AG04450 (cell line): ENCODE data around the gene PTK6. TPM values are rescaled to one million over a fixed set of nuclear protein-coding genes. Genes with fewer than 3 reads are reported as not detected.

Source experiments
- CTCF ChIA-PET: fragments of 300-600, 350-600 bp; formaldehyde crosslinking; extraction: SDS; loops from one replicate; lab custom pipeline; 2022; ENCODE audit warnings: antibody characterized with exemption, inconsistent platforms; lab: Charles Lee
- POLR2A ChIA-PET: fragments of 350-600 bp; formaldehyde crosslinking; extraction: SDS; loops from one replicate; lab custom pipeline; 2021; ENCODE audit warnings: antibody characterized with exemption, inconsistent platforms; lab: Yijun Ruan, JAX
- DNase-seq: peaks from one replicate; pipeline ENCODE4 v3.0.0-alpha.2; 2011; ENCODE audit warnings: low read depth, low spot score
- H3K27ac ChIP-seq: one replicate; pipeline ENCODE4 v1.5.1; 2012; ENCODE audit warnings: low read depth, low read length, control low read depth
- H3K27me3 ChIP-seq: one replicate; pipeline ENCODE4 v1.6.0; 2012; ENCODE audit warnings: low read length; ENCODE audit not compliant: control insufficient read depth, insufficient read depth
- H3K4me3 ChIP-seq: 2 replicates; pipeline ENCODE4 v1.5.1; 2011; ENCODE audit warnings: mild to moderate bottlenecking, low read depth, low read length, control low read depth
- H3K9me3 ChIP-seq: 2 replicates; pipeline ENCODE4 v1.5.1; 2012; ENCODE audit warnings: low read length; ENCODE audit not compliant: control insufficient read depth, insufficient read depth
- polyA plus RNA-seq: library from polyadenylated mRNA; depleted of rRNA; stranded (reverse); fragments of >200 nt; gene quantifications from 2 replicates; pipeline ENCODE4 v1.2.3, GENCODE V29; 2011
- TF ChIP-seq, protein P1 (sequence below): IDR thresholded peaks from 2 replicates; pipeline ENCODE4 v1.5.1; 2011; ENCODE audit warnings: low read depth, low read length, control low read depth, inconsistent platforms

The PTK6 gene
- polyA plus RNA-seq, 1 experiment = 0.02 TPM

DNA sequence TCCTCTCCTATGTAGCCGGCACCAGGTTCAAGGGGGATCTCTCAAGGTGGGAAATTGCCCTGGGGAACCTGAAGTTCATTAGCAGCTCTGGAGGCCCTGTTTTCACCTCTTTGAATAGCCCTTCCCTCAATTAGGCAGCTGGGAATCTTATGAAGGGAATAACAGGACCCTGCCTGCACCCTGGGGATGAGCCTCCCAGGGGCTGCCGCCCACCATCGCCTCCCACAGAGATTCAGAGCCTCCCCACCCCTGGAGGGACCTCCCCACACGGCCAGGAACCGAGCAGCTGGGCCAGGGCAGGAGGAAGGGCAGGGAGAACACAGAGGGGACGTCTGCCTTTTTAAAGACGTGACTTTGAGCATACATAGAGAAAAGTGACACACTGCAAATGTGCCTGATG, 33.7 kb downstream of the PTK6 start:
- POLR2A ChIA-PET = no interaction called here
- no peak for DNase-seq
- H3K4me3 ChIP-seq = no peak overlapping the region
- TF ChIP-seq, protein P1, sequence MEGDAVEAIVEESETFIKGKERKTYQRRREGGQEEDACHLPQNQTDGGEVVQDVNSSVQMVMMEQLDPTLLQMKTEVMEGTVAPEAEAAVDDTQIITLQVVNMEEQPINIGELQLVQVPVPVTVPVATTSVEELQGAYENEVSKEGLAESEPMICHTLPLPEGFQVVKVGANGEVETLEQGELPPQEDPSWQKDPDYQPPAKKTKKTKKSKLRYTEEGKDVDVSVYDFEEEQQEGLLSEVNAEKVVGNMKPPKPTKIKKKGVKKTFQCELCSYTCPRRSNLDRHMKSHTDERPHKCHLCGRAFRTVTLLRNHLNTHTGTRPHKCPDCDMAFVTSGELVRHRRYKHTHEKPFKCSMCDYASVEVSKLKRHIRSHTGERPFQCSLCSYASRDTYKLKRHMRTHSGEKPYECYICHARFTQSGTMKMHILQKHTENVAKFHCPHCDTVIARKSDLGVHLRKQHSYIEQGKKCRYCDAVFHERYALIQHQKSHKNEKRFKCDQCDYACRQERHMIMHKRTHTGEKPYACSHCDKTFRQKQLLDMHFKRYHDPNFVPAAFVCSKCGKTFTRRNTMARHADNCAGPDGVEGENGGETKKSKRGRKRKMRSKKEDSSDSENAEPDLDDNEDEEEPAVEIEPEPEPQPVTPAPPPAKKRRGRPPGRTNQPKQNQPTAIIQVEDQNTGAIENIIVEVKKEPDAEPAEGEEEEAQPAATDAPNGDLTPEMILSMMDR = no peak
- peaks cover 53% of the 10 kb centered on the region for H3K27me3 ChIP-seq
- CTCF ChIA-PET = no interaction called here
- H3K27ac ChIP-seq = no peak overlapping the region
- peaks cover 21% of the 10 kb centered on the region for H3K9me3 ChIP-seq

DNA sequence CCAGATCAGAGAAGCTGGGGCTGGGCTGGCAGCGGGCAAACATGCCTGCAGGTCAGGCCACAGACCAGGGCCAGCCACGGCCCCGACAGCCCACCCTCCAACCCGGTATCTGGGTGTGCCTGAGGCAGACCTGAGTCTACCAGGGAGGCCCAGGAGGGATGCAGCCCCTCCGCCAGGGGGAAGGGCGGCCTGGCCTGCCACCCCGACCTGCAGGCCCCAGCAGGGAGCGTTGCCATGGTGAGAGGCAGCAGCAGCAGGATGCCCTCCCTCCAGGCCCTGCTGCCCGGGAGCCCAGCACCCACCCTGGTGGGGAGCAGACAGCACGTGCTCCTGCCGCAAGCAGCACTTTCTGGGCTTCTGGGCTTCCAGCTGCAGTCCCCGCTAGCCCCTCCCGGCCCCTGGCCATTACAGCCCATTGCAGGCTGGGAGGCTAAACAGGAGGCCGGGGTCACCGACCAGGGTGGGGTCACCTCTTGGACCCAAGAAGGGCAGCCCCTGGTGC, 34.5 kb downstream of the PTK6 start:
- ChIA-PET CTCF (no interaction called here), POLR2A (no interaction called here)
- H3K27me3 ChIP-seq = peaks cover 58% of the 10 kb centered on the region

DNA sequence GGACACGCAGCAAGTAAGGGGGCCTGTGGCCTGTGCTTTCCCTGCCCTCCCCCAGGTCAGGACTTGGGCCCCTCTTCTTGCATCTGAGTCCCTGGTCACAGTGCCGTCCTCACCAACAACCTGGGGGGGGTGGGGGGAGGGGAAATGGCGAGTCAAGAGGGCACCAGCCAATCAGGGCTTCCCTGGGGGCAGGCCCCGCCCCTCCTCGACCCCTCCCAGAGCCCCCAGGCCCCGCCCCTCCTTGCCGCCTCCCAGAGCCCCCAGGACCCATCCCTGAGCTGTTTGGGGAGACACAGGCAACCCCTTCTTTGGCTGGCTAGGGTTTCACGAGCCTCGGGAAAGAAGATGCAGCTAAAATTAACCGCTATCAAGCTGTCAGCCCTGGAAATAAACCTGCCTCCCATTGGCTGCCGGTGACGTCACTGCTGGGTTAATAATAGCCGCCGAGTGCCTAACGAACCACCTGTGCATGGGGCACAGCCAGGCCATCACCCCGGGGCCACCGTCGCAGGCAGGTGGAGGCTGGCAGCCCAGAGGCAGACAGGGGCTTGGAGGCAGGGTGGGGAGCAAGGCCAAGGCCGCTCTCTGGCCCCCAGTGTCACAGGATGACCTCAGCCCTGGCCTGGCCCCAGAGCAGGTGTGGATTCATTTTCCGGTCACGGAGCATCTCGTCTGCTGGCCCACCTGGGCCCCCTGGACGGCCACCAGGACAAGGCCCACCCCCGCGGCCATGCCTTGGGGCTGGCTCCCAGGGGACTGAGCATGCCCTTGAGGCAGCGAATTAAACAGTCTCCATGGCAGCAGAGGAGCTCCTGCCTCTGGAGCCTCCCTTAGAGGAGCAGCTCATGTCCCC, 35.1 kb downstream of the PTK6 start:
- TF ChIP-seq, protein P1 = no peak
- Histone ChIP-seq H3K4me3 (no peak overlapping the region), H3K27me3 (peaks cover 53% of the 10 kb centered on the region), H3K27ac (no peak overlapping the region), H3K9me3 (peaks cover 13% of the 10 kb centered on the region)
- no peak for DNase-seq
- CTCF ChIA-PET = no interaction called here
- POLR2A ChIA-PET = no interaction called here

More for the DNA sequence above, 34.5 kb downstream of the PTK6 start:
- DNase-seq = no peak
- Histone ChIP-seq H3K9me3 (peaks cover 19% of the 10 kb centered on the region), H3K27ac (no peak overlapping the region), H3K4me3 (no peak overlapping the region)
- TF ChIP-seq, protein P1 = no peak

DNA sequence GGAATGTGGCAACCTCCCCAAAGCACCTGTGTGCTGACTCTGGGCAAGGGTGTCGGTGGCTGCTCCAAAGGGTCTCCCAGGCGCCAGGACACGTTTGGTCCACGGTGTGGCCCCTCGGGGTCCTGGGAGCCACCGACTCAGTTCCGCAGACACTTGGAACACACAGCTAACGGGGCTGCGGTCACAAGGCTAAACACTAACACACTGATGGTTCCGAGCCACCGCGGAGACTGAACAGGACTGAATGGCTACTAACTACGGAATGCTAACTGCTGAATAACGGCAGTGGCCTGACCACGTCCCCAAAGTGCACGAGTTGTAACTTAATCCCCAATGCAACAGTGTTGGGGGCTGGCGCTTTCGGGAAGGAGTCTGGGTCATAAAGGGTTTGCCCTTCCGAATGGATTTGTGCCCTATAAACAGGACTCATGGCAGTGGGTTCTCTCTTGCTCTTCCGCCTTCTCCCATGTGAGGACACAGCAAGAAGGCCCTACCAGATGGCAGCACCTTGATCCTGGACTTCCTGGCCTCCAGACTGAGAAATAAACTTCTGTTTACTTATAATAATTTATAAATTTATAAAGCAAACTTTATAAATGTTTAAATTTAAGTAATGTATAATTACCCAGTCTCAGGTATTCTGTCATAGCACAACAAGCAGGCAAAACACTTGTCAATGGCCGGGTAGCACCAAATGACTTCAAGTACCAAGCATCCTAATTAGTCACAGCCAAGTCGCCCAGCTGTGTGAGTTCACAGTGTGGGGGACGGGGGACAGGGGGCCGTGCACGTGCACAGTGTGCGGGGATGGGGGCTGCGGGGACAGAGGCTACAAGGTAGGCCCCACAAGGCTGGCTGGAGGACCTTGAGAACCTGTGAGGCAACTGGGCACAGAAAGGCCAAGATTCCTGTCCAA, 36.0 kb downstream of the PTK6 start:
- Histone ChIP-seq H3K9me3 (peaks cover 13% of the 10 kb centered on the region), H3K4me3 (no peak overlapping the region), H3K27me3 (peaks cover 50% of the 10 kb centered on the region), H3K27ac (no peak overlapping the region)
- no peak for DNase-seq
- TF ChIP-seq, protein P1 = no peak
- ChIA-PET CTCF (no interaction called here), POLR2A (no interaction called here)
